Adipose tissue (tissue), 3 donors: Measurements from ENCODE around the gene NLGN1. TPM values are rescaled to one million over a fixed set of nuclear protein-coding genes. Genes with fewer than 3 reads are reported as not detected.
"Not testable (repeated sequence)": the region's sequence is repeated elsewhere in the genome, so short reads cannot be mapped to it uniquely, and the experiment has no call there.

Experiments used
- H3K27ac ChIP-seq: one replicate; pipeline ENCODE4 v1.5.1; 2013; ENCODE audit warnings: low read depth, low read length
- WGBS, 3 donors: extraction: QIAGEN DNeasy Blood & Tissue Kit; methylation state at CpG; one replicate each; pipeline ENCODE4 v1.1.7; 2013; 5-methylcytosine and 5-hydroxymethylcytosine counted together
- polyA plus RNA-seq, 3 donors: library from polyadenylated mRNA; stranded (reverse); fragments of 200-250 nt; gene quantifications; one replicate each; pipeline ENCODE4 v1.2.3, GENCODE V29; 2013
- donor health status: healthy with polysubstance abuse.
- donor health status: Bipolar disorder and iron deficiency.
- donor health status: healthy.

The NLGN1 gene
- polyA plus RNA-seq, 3 donors, result 0.23 to 1.8 (median 1.0) TPM

DNA sequence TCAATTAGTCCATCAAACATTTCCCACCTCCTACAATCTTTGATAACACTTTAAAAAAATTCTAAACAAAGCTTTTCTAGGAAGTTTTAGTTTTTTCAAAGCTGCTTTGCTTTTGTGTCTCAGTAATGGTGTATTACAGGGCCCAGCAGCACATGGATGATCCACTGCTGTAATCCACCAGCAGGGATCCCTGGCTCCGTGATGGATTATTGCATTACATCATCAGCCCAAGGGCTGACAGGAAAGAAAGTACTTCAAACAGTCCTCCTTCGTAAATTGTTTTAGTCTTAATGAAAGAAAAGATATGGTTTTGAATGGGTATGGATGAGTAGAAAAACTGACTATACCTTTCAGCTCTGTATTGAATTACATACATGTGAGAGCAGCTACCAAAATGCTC, 772.7 kb downstream of the NLGN1 start:
- 54 to 65% (median 58%) methylated on average over 2 of the region's 2 CpGs for WGBS, 3 donors
- H3K27ac ChIP-seq, result no peak overlapping the region

DNA sequence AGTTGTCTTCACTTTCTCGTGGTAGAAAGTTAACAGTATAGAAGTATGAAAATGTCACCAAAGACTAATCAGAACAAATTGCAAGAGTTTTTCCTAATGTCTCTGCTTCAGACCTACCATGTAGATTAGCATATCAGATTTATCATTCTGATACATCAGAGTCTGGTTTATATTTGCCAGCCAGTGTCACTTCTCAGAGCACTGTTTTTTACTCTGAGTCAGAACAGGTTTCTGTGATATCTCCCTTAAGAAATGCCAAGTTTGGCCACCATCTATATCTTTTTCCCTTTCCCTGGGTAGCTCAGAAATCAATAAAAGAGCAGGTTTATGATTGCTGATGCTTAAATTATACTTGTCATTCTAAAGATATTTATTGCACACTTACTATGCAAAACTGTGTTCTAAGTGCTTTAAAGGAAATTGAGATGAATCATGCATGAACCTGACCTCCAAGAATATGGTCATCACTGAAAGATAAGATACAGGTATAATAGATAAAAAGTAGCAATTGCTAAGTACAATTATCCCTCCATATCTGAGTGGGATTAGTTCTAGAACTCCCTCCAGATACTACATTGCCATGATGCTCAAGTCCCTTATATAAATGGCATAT, 788.9 kb downstream of the NLGN1 start:
- 75 to 90% (median 85%) methylated on average over 1 of the region's 1 CpG for WGBS, 3 donors
- H3K27ac ChIP-seq, result no peak overlapping the region

DNA sequence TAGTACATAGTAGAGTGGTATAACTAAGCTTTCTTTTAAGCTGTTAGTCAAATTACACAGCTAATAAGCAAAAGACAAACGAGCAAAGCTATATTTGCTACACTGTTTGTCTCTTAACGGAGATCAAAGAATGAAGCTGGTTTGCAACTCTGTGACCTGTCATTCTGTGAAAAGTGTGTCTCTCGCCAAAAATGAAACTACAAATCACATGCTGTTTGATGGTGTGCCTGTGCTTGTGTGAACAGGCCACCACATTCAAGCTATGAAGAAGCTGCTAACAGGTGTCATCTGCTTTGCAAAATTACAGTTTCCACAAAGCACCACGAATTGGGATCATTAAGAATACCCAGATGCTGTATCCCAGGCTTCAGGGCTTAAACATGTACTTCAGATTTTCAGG, 793.8 kb downstream of the NLGN1 start:
- H3K27ac ChIP-seq, result no peak overlapping the region

DNA sequence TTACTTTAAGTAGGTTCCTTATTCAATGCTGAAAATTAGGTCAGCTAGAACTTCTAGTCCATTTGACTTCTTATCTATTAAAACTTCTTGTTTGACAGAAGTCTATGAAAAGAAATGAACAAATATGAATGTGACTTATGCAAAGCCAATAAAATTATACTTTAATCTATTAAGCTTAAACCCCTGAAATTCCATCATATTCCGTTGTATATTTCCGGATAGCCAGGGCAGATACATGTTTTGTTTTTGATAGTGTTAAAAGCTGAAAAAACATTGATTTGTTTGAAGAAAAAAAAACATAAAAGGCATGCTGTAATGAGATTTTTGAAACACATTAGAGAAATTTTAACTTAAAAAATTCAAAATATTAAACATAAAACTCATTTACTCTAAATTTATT, 794.4 kb downstream of the NLGN1 start:
- 73 to 95% (median 87%) methylated on average over 2 of the region's 2 CpGs for WGBS, 3 donors
- no peak overlapping the region for H3K27ac ChIP-seq

More for the DNA sequence above, 793.8 kb downstream of the NLGN1 start:
- WGBS, 3 donors, result 36 to 56% (median 49%) methylated on average over 4 of the region's 4 CpGs

DNA sequence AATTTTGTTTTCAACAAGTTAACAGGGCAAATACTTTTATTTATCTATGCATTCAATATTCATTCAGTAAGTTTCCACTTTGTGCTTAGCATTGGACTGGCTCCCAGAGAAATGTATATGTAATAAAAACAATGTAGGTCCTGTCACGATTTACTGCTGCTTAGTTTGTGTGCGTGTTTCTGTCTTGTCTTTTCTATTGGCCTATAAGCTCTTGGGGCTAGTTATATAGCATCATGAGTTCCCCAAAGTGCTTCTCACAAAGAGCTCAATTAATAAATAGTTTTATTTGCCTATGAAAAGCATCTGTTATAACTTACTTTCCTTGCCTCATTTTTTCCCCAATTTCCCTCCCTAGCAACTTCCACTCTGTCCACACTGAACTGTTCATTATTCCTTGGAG, 794.9 kb downstream of the NLGN1 start:
- WGBS, 3 donors, result 82 to 87% (median 82%) methylated on average over 2 of the region's 2 CpGs

DNA sequence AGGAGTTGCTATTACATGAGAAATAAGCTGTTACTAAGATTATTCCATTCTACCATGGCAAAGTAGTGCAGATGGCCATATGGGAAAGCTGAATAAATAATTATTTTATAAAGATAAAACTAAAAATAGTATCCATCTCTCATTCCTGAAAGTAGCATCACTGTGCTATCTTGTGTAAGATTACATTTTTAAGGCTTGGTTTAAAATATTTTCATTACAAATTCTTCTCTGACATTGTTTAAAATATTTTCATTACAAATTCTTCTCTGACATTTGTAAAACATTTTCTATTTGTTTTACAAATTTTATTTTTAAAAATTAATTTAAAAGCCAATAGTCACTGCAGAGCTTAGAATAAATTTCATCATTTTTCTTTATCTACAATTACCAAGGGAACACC, 796.1 kb downstream of the NLGN1 start:
- no peak overlapping the region for H3K27ac ChIP-seq

More for the DNA sequence above, 794.9 kb downstream of the NLGN1 start:
- H3K27ac ChIP-seq, result no peak overlapping the region

DNA sequence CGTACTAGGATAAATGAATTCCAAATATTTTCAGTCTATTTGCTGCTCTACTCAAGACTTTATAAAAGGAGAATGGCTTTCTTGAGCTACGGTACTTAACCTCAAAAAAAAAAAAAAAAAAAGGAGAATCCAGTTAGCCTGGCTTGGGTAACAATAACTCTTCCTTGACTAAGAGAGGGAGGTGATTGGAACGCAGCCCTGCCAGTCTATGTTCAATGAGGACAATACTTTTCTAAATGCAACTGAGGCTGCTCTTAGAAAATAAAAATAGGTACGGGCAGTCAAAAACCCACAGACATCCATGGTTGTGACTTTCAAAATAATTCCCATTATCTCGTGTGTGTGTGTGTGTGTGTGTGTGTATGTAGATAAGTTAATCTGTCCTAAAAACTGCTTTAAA, 799.9 kb downstream of the NLGN1 start:
- H3K27ac ChIP-seq, result no peak overlapping the region
- 81 to 84% (median 83%) methylated on average over 5 of the region's 5 CpGs for WGBS, 3 donors

DNA sequence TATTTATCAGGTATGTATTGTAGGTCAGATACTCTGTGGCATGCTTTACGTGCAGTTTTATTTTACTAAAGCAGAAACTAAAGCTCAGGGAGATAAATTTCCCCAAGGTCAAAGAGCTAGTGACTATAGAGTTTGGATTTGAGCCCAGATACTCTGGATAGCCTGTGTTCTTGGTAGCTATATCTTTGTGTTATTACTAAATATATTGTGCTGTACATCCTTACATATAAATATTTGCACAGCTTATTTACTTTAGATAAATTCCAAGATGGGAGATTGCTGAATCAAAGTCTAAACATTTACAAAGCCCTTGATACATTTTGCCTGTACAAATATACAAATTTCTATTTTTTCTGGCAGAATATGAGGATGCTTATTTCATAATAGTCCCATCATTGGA, 800.7 kb downstream of the NLGN1 start:
- WGBS, 3 donors, result 27 to 67% (median 59%) methylated on average over 1 of the region's 1 CpG
- H3K27ac ChIP-seq, result no peak overlapping the region

DNA sequence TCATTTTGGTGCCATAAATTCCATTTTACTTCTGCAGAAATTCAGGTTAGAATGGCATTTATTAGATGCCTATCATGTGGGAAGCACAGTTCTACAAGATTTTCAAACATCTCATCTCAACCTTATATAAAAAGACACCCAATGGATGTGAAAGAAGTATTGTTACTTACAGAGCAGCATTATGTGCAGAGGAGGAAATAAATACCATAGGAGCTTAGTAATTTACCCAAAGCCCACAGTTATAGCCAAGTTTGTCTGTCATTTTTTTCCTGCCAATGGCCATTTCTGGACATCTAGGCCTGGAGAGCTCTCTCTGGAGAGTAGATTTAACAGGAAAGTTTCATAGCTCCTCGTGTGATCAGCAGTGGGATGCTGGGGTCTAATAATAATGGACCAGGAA, 802.2 kb downstream of the NLGN1 start:
- H3K27ac ChIP-seq, result no peak overlapping the region
- WGBS, 3 donors, result 57 to 88% (median 69%) methylated on average over 1 of the region's 1 CpG

DNA sequence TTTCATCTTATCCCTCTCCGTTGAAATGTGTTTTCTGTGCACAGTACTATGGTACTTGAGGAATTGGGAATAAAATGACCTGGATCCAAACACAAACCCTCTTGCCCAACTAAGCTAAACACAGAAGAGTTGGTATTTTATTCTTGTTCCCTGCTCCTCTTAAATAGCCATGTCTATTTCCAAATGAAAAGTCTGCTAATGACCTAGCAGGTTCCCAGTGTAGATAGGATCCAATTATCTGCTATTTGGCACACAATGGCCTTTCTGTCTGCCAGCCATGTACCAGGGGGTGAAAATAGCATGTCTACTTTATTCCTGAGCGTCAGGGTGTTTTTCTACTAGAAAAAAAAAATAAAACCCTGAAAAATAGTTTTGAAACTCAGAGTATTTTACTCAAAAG, 804.6 kb downstream of the NLGN1 start:
- no peak overlapping the region for H3K27ac ChIP-seq
- WGBS, 3 donors, result 67 to 74% (median 72%) methylated on average over 2 of the region's 2 CpGs

DNA sequence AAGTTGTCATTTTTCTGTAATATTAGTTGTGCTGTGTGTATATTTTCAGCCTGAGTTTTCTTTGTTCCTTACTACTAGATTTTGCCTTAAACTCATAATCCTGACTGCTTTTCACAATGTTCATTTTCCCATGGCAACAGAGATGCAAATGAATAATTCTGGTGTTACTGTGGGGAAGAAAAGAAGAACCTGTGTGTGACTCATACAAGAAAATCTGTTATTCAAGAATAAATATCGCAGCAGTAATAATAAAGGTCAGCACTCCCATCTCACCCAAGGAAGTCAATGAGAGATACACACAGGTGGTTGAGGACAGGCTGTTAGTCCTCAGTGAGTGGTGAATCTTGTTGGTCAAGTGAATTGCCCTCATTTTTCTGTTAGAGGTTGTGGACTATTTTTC, 805.0 kb downstream of the NLGN1 start:
- 78 to 83% (median 80%) methylated on average over 1 of the region's 1 CpG for WGBS, 3 donors

DNA sequence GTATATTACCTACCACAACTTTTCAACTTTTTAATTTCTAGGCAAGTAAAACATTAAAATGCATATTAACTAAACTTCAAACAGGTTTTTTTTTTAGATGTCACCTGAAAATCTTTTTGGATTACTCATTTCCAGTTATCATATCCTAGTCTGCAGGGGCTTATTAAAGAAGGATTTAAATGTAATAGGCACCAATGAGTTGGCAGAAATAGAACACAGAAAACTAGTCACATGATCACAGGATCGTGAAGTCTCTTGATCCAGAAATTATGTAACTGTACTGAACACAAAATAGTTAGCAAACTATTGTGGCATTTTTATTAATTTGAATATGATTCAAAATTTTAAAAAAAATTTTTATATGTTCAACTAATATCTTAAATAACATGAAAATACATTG, 807.2 kb downstream of the NLGN1 start:
- WGBS, 3 donors, result 40 to 71% (median 42%) methylated on average over 1 of the region's 1 CpG

More for the DNA sequence above, 805.0 kb downstream of the NLGN1 start:
- no peak overlapping the region for H3K27ac ChIP-seq

DNA sequence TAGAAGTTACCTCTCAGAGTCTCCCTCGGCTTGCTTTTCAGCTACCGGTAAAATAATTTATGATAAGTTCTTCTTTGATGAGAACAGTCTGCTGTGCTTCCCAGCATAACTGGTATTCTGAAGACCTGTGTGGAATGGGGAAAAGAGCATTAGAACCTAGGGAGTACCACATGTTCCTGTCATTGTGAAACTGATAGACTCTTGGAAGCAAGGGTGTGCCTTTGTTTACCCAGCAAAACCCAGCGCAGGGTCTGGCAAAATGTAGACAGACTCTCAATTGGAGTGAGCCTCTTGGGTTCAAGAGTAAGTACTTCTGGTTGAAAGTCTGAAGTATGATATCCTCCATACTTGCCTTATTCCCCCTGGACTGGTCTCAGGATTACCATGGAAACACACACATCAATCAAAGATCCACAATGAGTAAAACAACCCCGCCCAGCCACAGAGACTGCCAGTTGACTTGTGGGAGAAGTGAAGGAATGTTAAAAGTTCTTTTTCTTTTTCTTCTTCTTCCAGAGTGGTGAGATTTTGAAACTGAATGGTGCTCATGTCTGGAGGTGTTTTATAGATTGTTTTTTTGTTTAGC, 809.2 kb downstream of the NLGN1 start:
- WGBS, 3 donors, result 80 to 83% (median 83%) methylated on average over 4 of the region's 4 CpGs
- H3K27ac ChIP-seq, result no peak overlapping the region

More for the DNA sequence above, 807.2 kb downstream of the NLGN1 start:
- H3K27ac ChIP-seq, result no peak overlapping the region

DNA sequence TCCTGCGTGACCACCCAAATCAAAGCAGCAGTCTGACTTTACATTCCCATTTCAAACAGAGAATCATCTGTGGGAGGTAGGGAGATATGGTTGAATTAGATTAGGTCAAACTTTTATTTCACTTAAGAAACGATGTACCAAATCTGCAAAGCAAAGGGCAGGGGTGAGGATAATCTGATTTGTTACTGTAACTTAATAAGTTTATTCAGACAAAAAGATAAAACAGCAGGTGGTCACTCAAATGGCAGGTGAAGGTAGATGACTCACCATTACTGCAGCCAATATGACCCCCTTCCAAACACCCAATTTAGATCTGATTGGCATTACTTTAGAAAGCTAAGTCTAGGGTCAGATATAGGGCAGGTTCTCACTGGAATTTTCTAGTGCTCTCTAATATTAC, 810.6 kb downstream of the NLGN1 start:
- no peak overlapping the region for H3K27ac ChIP-seq
- 81 to 88% (median 88%) methylated on average over 2 of the region's 2 CpGs for WGBS, 3 donors

DNA sequence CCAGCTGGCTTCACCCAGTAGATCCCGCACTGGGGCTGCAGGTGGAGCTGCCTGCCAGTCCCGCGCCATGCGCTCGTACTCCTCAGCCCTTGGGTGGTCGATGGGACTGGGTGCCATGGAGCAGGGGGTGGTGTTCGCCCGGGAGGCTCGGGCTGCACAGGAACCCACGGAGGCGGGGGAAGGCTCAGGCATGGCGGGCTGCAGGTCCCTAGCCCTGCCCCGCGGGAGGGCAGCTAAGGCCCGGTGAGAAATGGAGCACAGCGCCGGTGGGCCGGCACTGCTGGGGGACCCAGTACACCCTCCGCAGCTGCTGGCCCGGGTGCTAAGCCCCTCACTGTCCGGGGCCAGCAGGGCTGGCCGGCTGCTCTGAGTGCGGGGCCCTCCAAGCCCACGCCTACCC, 814.4 kb downstream of the NLGN1 start:
- WGBS, 3 donors, result 90 to 98% (median 96%) methylated on average over 12 to 24 of the region's 24 CpGs

DNA sequence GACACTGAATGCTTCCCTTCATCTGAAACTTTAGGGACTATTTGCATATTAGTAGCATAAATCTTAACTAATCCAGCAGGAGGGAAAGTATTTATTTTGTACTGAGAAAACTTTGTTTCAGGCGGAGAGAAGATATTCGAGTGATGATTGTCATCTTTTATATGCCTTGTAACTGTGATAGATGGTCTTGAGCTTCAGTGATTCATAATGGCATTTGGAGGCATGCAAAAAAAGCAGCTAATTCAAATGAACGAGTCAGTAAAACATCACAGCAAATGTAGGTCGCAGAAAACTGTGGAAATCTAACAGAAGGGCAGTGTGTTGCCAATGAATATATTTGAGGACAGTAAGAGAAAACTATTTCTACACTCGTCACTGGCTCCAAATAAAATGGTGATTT, 817.9 kb downstream of the NLGN1 start:
- 78 to 84% (median 79%) methylated on average over 5 of the region's 5 CpGs for WGBS, 3 donors
- no peak overlapping the region for H3K27ac ChIP-seq

More for the DNA sequence above, 814.4 kb downstream of the NLGN1 start:
- not testable (repeated sequence) for H3K27ac ChIP-seq

DNA sequence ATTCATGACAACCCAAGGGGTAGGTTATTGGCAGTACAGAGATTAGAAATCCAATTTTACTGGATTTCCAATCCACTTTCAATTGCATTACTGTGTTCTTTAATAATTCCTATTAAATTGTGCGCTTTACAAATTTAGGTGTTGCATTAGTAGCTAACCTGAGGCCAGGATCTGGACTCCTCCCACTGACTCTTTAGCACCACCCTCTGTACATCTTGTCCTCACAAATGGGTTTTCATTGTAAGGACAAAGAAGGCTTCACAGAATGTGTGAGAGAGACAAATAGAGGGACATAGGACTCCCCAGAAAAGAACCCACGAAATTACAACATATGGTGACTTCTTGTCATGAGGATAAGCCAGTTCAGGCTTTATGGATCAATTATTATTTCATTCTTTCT, 818.5 kb downstream of the NLGN1 start:
- 76 to 87% (median 83%) methylated on average over 2 of the region's 2 CpGs for WGBS, 3 donors
- no peak overlapping the region for H3K27ac ChIP-seq

DNA sequence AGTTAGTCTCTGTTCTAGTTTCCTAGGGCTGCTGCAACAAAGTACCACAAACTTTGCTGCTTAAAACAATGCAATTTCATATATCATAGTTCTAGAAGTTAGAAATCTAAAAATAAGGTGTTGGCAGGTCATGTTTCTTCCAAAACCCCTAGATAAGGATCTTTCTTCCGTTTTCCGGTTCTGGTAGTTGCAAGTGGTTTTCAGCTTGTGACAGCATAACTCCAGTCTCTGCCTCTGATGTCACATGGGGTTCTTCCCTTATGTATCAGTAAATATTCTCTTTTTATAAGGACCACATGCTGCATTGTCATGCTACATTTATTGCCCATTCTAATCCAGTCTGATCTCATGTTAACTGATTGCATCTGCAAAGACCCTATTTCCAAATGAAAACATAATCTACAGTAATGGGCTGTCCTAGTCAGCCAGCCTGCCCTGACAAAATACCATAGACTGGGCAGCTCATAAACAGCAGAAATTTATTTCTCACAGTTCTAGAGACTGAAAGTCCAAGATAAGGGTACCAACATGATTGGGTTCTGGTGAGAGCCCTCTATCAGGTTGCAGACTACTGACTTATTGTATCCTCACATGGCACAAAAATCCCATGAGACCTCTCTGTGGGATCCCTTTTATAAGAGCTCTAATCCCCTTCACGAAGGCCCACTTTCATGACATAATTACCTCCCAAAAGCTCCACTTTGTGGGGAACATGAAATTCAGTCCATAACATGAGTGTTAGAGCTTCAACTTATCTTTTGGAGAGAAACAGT, 819.6 kb downstream of the NLGN1 start:
- WGBS, 3 donors, result 62 to 86% (median 67%) methylated on average over 3 of the region's 3 CpGs

DNA sequence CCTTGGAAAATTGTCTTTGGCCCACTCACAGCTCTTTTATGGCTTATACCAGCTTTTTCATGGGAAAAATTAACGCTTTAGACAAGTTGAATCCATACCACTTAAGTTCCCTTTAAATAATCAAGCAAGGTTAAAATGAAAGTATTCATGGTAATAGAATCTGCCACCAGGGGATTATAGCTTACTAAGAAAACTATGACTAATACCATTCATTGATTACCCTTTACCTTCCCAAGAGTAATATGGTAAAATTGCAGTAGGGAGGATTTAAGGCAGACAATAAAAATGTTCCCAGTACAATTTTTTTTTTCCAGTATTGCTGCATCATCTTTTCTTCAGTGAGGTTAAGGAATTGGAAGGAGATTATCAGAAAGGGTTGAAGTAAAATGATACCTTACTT, 820.5 kb downstream of the NLGN1 start:
- WGBS, 3 donors, result 82 to 95% (median 86%) methylated on average over 1 of the region's 1 CpG
- no peak overlapping the region for H3K27ac ChIP-seq

More for the DNA sequence above, 819.6 kb downstream of the NLGN1 start:
- H3K27ac ChIP-seq, result no peak overlapping the region

DNA sequence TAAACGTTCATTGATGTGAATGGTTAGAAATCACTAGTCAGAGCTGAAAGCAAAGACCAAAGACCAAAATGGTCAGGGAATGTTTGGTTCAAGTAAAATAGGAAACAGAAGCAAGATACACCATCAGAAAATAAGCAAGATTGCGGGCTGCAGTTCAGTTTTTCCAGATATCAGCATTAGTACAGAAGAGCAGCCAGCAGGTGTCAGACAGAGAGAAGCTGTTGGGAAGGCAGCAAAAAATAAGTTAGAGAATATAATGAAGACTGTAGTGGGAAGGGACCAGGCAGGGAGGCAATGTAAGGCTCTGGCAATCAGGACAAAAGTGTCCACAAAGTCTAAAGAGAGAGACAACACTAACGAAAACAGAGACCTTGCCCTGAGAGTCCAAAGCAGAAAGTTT, 822.2 kb downstream of the NLGN1 start:
- H3K27ac ChIP-seq, result no peak overlapping the region
- WGBS, 3 donors, result 59 to 69% (median 60%) methylated on average over 3 of the region's 3 CpGs
